KMS-11 (cell line): ENCODE measurements around the gene SH3TC1.

Source experiments
- H2AFZ ChIP-seq: fragments of 200-600 bp; sonication (generic); 2 replicates; pipeline ENCODE4 v1.6.1; 2016; ENCODE audit warnings: antibody characterized with exemption, mixed run types, low read depth
- H3K27ac ChIP-seq: fragments of 200-600 bp; sonication (generic); 2 replicates; pipeline ENCODE4 v1.6.1; 2016; ENCODE audit warnings: mild to moderate bottlenecking, mixed run types
- H3K27me3 ChIP-seq: fragments of 200-600 bp; sonication (generic); 2 replicates; pipeline ENCODE4 v1.6.1; 2017; ENCODE audit warnings: mild to moderate bottlenecking, low read depth, mixed run types, moderate library complexity; ENCODE audit not compliant: insufficient read depth
- H3K36me3 ChIP-seq: fragments of 200-600 bp; sonication (generic); 2 replicates; pipeline ENCODE4 v1.6.1; 2017; ENCODE audit warnings: mild to moderate bottlenecking, mixed run types; ENCODE audit not compliant: insufficient read depth
- H3K4me1 ChIP-seq: fragments of 200-600 bp; sonication (generic); 2 replicates; pipeline ENCODE4 v1.6.1; 2016; ENCODE audit warnings: mild to moderate bottlenecking, low read depth, mixed run types; ENCODE audit not compliant: poor library complexity, severe bottlenecking
- H3K4me2 ChIP-seq: fragments of 200-600 bp; sonication (generic); 2 replicates; pipeline ENCODE4 v1.7.0; 2016; ENCODE audit warnings: mild to moderate bottlenecking, mixed run types
- H3K4me3 ChIP-seq: fragments of 200-600 bp; sonication (generic); IDR thresholded peaks from 2 replicates; pipeline ENCODE4 v1.6.1; 2017; ENCODE audit warnings: low read depth, low read length, mixed read lengths; ENCODE audit not compliant: insufficient read depth
- H3K79me2 ChIP-seq: fragments of 200-600 bp; sonication (generic); 2 replicates; pipeline ENCODE4 v1.6.1; 2016; ENCODE audit warnings: low read depth, mixed run types; ENCODE audit not compliant: insufficient read depth
- H3K9ac ChIP-seq: fragments of 200-600 bp; sonication (generic); 2 replicates; pipeline ENCODE4 v1.6.1; 2016; ENCODE audit warnings: mild to moderate bottlenecking, mixed run types
- H4K20me1 ChIP-seq: fragments of 200-600 bp; sonication (generic); 2 replicates; pipeline ENCODE4 v1.6.1; 2016; ENCODE audit warnings: mild to moderate bottlenecking, mixed run types; ENCODE audit not compliant: insufficient read depth
- TF ChIP-seq, protein P1 (sequence below): fragments of 200-600 bp; sonication (generic); conservative IDR thresholded peaks from 2 replicates; pipeline ENCODE4 v1.6.1; 2017; ENCODE audit warnings: low read depth, mild to moderate bottlenecking, antibody characterized with exemption, low read length, moderate library complexity, mixed read lengths

Gene SH3TC1

GRCh38 chr4:8266508-8266907 is 67.4 kb downstream of the SH3TC1 start:
- H3K4me2 ChIP-seq = no peak overlapping the region
- no peaks in the 10 kb centered on the region for H3K79me2 ChIP-seq
- no peaks in the 10 kb centered on the region for H3K27me3 ChIP-seq
- no peaks in the 10 kb centered on the region for H3K36me3 ChIP-seq
- H3K9ac ChIP-seq = no peak overlapping the region
- no peak overlapping the region for H2AFZ ChIP-seq
- no peak overlapping the region for H3K27ac ChIP-seq
- H4K20me1 ChIP-seq = no peaks in the 10 kb centered on the region
- no peak overlapping the region for H3K4me3 ChIP-seq
- H3K4me1 ChIP-seq = no peaks in the 10 kb centered on the region
- TF ChIP-seq, protein P1, sequence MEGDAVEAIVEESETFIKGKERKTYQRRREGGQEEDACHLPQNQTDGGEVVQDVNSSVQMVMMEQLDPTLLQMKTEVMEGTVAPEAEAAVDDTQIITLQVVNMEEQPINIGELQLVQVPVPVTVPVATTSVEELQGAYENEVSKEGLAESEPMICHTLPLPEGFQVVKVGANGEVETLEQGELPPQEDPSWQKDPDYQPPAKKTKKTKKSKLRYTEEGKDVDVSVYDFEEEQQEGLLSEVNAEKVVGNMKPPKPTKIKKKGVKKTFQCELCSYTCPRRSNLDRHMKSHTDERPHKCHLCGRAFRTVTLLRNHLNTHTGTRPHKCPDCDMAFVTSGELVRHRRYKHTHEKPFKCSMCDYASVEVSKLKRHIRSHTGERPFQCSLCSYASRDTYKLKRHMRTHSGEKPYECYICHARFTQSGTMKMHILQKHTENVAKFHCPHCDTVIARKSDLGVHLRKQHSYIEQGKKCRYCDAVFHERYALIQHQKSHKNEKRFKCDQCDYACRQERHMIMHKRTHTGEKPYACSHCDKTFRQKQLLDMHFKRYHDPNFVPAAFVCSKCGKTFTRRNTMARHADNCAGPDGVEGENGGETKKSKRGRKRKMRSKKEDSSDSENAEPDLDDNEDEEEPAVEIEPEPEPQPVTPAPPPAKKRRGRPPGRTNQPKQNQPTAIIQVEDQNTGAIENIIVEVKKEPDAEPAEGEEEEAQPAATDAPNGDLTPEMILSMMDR = no peak

DNA sequence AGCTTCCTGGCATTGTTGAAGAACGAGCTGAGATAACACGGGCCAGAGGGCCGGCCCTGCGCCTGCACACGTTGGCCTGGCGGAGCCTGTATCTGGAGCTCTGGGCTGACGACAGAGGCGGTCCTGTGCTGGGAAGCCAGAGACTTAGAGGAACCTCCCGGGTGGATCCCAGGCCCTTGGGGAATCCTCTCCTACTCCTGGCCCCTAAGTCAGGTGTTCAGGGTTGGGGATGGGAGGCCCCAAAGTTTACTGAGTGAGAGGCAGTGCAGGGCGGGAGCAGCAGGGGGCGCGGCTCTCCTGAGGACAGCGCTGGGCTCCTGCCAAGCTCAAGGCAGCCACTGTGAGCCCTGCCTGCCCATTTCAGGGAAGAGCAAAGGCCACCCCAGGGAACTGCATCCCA is 68.0 kb downstream of the SH3TC1 start:
- no peaks in the 10 kb centered on the region for H4K20me1 ChIP-seq
- no peaks in the 10 kb centered on the region for H3K4me1 ChIP-seq
- no peak overlapping the region for H3K27ac ChIP-seq
- no peak overlapping the region for H2AFZ ChIP-seq
- TF ChIP-seq, protein P1 = no peak
- H3K9ac ChIP-seq = no peak overlapping the region
- H3K36me3 ChIP-seq = no peaks in the 10 kb centered on the region
- no peak overlapping the region for H3K4me2 ChIP-seq
- H3K4me3 ChIP-seq = no peak overlapping the region
- no peaks in the 10 kb centered on the region for H3K79me2 ChIP-seq
- H3K27me3 ChIP-seq = no peaks in the 10 kb centered on the region

- H3K9ac ChIP-seq = no peak overlapping the region
- no peaks in the 10 kb centered on the region for H3K79me2 ChIP-seq
- TF ChIP-seq, protein P1 = no peak
- H3K4me2 ChIP-seq = no peak overlapping the region
- H3K4me3 ChIP-seq = no peak overlapping the region
- no peak overlapping the region for H3K27ac ChIP-seq
- H3K36me3 ChIP-seq = no peaks in the 10 kb centered on the region
- no peaks in the 10 kb centered on the region for H4K20me1 ChIP-seq
- H3K4me1 ChIP-seq = no peaks in the 10 kb centered on the region
- H3K27me3 ChIP-seq = no peaks in the 10 kb centered on the region
- H2AFZ ChIP-seq = no peak overlapping the region
Observed at GRCh38 chr4:8268211-8268610, 69.1 kb downstream of the SH3TC1 start.

DNA sequence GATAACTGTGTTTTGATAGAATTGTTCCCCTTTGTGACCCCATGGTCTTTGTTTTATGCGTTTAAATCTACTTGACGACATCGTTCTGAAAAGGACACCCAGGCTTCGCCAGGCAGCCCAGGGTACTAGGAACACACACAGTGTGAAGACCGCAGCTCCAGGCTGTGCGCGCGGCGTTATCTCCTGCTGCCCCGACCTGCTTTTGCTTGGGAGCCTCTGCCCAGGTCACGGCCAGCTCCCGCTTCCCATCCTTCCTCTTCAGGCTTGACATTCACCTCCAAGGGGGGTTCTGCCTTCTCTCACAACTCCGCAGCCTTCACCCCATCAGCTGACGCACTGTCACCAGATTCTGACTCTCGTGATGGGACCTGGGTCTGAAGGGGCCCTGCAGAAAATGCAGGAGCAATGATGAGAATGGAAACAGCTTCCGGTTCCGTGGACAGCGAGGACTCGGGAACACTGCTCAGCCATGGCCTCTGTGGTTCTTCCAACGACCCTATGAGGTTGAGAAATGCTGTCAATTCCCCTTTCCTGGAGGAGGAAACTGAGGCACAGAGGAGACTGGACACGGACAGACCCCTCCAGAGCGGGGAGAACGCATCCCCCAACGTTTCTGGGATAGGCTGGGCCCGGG is 69.9 kb downstream of the SH3TC1 start:
- TF ChIP-seq, protein P1 = no peak
- Histone ChIP-seq H3K27me3 (no peaks in the 10 kb centered on the region), H3K79me2 (no peaks in the 10 kb centered on the region), H3K27ac (no peak overlapping the region), H3K36me3 (no peaks in the 10 kb centered on the region), H3K4me3 (no peak overlapping the region), H2AFZ (no peak overlapping the region), H4K20me1 (no peaks in the 10 kb centered on the region), H3K9ac (no peak overlapping the region), H3K4me1 (no peaks in the 10 kb centered on the region), H3K4me2 (no peak overlapping the region)
